ENCODE data around the gene CDC20. TPM values are rescaled to one million over a fixed set of nuclear protein-coding genes. Genes with fewer than 3 reads are reported as not detected.
A peak's percentile ranks its signal among the peaks of the same experiment; 100 is the strongest.

CDC20 gene
- total RNA-seq, 1 experiment from 2014 or later, result 355 TPM

DNA sequence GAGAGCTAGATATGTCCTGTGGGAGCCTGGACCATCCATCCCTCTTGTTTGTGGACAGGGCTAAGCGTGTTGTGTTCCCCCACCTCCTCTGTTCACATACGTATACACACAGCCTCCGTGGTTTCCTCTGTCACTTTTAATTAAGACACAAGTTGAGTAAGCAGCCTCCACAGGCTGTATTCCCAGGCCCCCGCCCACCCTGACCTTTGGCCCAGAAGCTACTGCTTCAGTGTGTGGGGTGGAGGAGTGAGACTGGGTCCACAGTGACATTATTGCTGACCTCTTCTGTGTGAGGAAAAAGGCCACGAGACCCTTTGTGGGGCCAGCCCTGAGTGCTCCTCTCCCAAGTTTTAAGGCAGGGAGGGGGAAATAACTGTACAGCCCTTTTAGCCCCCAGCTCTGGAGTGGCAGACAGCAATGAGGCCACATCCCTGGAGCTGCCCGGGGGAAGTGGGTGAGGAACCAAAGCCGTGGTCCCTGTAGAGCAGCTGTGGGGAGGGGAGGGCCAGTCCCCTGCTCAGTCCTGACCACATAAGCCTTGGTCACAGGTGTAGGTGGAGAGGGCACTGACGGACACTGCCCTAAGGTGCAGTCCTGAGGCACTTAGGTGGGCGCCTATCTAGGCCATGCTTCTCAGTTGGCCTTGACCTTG, 4.6 kb downstream of the CDC20 start:
- POLR2A ChIA-PET, result interaction anchor here (1.5 kb wide), 1 partner anchor 9 kb away, joined by 7 read pairs; no protein-coding TSS in a partner anchor
- DNase-seq (ENCODE audit: low read depth, low spot score) (no peak), ATAC-seq (no peak)
- BruUV-seq (replicated peaks), result no TSS peak
- Histone ChIP-seq H3K4me2 (ENCODE audit: low read length) (peak overlapping the region; percentile 10; the same call in 1 of the 2 replicates), H3K9ac (ENCODE audit: low read length) (no peak overlapping the region), H3K9me2 (ENCODE audit: insufficient read depth) (no peaks in the 10 kb centered on the region), H3K79me2 (ENCODE audit: insufficient read depth, low read length) (peaks cover 68% of the 10 kb centered on the region), H3K36me3 (ENCODE audit: control insufficient read depth in 1 of 2, insufficient read depth in 2 of 2, low read length in 2 of 2) (peaks cover 26 to 48% of the 10 kb centered on the region in 2 experiments), H3K27ac (ENCODE audit: low read depth, low read length) (peak overlapping the region; percentile 25), H3K9me3 (ENCODE audit: control insufficient read depth in 1 of 2, insufficient read depth in 1 of 2, low read depth in 1 of 2, low read length in 2 of 2) (no peaks in the 10 kb centered on the region), H3K4me3 (replicated peaks in 1 of 2; ENCODE audit: low read depth in 1 of 2, low read length in 2 of 2) (no peak overlapping the region), H2AFZ (ENCODE audit: low read depth, low read length, poor library complexity, severe bottlenecking) (no peak overlapping the region), H4K20me1 (ENCODE audit: insufficient read depth) (peaks cover 3% of the 10 kb centered on the region; the same call in 1 of the 2 replicates), H3K27me3 (ENCODE audit: insufficient read depth, low read length) (no peaks in the 10 kb centered on the region), H3K4me1 (ENCODE audit: control insufficient read depth in 1 of 2, insufficient read depth in 2 of 2, low read length in 2 of 2) (peaks cover 23 to 77% of the 10 kb centered on the region in 2 experiments)
- CTCF ChIA-PET, result no interaction called here
- TF ChIP-seq CBX3 (IDR thresholded peaks at IDR 0.05; ENCODE audit: low read depth), result no peak
- no peak for TF ChIP-seq YY1 (IDR thresholded peaks at IDR 0.05; ENCODE audit: extremely low read depth, insufficient replicate concordance, low read depth, low read length)
- no peak for TF ChIP-seq TCF7L2 (IDR thresholded peaks at IDR 0.05; ENCODE audit: borderline replicate concordance, extremely low read depth, insufficient read depth, insufficient read length)
- intact Hi-C loops (cut with micrococcal nuclease), result no loop called here
- RAD21 ChIA-PET (ENCODE audit: low non-redundant PET in 1 of 2, low total read pairs in 2 of 2, uncharacterized antibody in 2 of 2, unreplicated experiment in 2 of 2), result no interaction called here

GRCh38 chr1:43363935-43364525, 5.2 kb downstream of the CDC20 start:
- H3K79me2 ChIP-seq (ENCODE audit: insufficient read depth, low read length), result peaks cover 72% of the 10 kb centered on the region
- no peak overlapping the region for H3K9ac ChIP-seq (ENCODE audit: low read length)
- RAD21 ChIA-PET (ENCODE audit: low non-redundant PET in 1 of 2, low total read pairs in 2 of 2, uncharacterized antibody in 2 of 2, unreplicated experiment in 2 of 2), result no interaction called here
- no TSS peak for BruUV-seq (replicated peaks)
- no peaks in the 10 kb centered on the region for H3K27me3 ChIP-seq (ENCODE audit: insufficient read depth, low read length)
- H4K20me1 ChIP-seq (ENCODE audit: insufficient read depth), result peaks cover 3% of the 10 kb centered on the region; the same call in 1 of the 2 replicates
- ATAC-seq (no peak), DNase-seq (ENCODE audit: low read depth, low spot score) (no peak)
- H3K36me3 ChIP-seq (ENCODE audit: control insufficient read depth in 1 of 2, insufficient read depth in 2 of 2, low read length in 2 of 2), result peaks cover 26 to 48% of the 10 kb centered on the region in 2 experiments
- POLR2A ChIA-PET, result interaction anchor here (1.5 kb wide), 1 partner anchor 9 kb away, joined by 7 read pairs; no protein-coding TSS in a partner anchor
- CTCF ChIA-PET, result no interaction called here
- H3K9me3 ChIP-seq (ENCODE audit: control insufficient read depth in 1 of 2, insufficient read depth in 1 of 2, low read depth in 1 of 2, low read length in 2 of 2), result no peaks in the 10 kb centered on the region
- H2AFZ ChIP-seq (ENCODE audit: low read depth, low read length, poor library complexity, severe bottlenecking), result no peak overlapping the region
- H3K9me2 ChIP-seq (ENCODE audit: insufficient read depth), result no peaks in the 10 kb centered on the region
- 0 out of 2 replicates have a peak overlapping the region, but pooled peaks have one; percentile 10 for H3K4me2 ChIP-seq (ENCODE audit: low read length)
- intact Hi-C loops (cut with micrococcal nuclease), result no loop called here
- TF ChIP-seq EZH2 (IDR thresholded peaks at IDR 0.05) (no peak), ZBTB33 (IDR thresholded peaks at IDR 0.05; ENCODE audit: extremely low read depth, insufficient replicate concordance, low read length) (no peak), EZH2phosphoT487 (IDR thresholded peaks at IDR 0.05; ENCODE audit: borderline replicate concordance) (no peak)
- peak overlapping the region; percentile 25 for H3K27ac ChIP-seq (ENCODE audit: low read depth, low read length)
- H3K4me3 ChIP-seq (replicated peaks in 1 of 2; ENCODE audit: low read depth in 1 of 2, low read length in 2 of 2), result no peak overlapping the region
- H3K4me1 ChIP-seq (ENCODE audit: control insufficient read depth in 1 of 2, insufficient read depth in 2 of 2, low read length in 2 of 2), result peaks cover 23 to 83% of the 10 kb centered on the region in 2 experiments

All from HCT116 (cell line).